SK-N-SH (cell line): ENCODE measurements around the gene TMEM269. TPM values are rescaled to one million over a fixed set of nuclear protein-coding genes. Genes with fewer than 3 reads are reported as not detected.

Experiments used
- CTCF ChIA-PET: fragments of 300-600, 350-600 bp; formaldehyde crosslinking; extraction: SDS; loops from one replicate; lab custom pipeline; 2021; lab: Yijun Ruan, JAX
- POLR2A ChIA-PET: fragments of 350-600 bp; sonication (Branson Sonifier 250); formaldehyde crosslinking; extraction: SDS; loops from one replicate; lab custom pipeline; 2020; ENCODE audit warnings: antibody characterized with exemption, inconsistent platforms; lab: Yijun Ruan, JAX
- DNase-seq: peaks from one replicate; pipeline ENCODE4 v3.0.0; 2012
- H2AFZ ChIP-seq: fragments of 200-600 bp; sonication (generic); 2 replicates; pipeline ENCODE4 v1.8.1; 2016; ENCODE audit warnings: antibody characterized with exemption, mild to moderate bottlenecking, low read depth
- H3F3A ChIP-seq: fragments of 200-600 bp; sonication (generic); replicated peaks from 2 replicates; pipeline ENCODE3; 2016; ENCODE audit warnings: antibody characterized with exemption, mild to moderate bottlenecking; ENCODE audit not compliant: insufficient read depth
- H3K27ac ChIP-seq, 2 experiments: fragments of 200-500 bp in 1 of 2; fragments of 200-600 bp in 1 of 2; sonication (Bioruptor generic) in 1 of 2; sonication (generic), shearing (Covaris generic) in 1 of 2; 2 replicates each; pipeline versions ENCODE4 v1.5.1 to v1.6.1; 2014 to 2016; ENCODE audit warnings: low read depth in 2 of 2, inconsistent platforms in 1 of 2, low read length in 1 of 2, mild to moderate bottlenecking in 1 of 2, mixed read lengths in 1 of 2
- H3K27me3 ChIP-seq: fragments of 200-600 bp; sonication (generic), shearing (Covaris generic); 2 replicates; pipeline ENCODE4 v1.6.1; 2016; ENCODE audit warnings: mixed run types; ENCODE audit not compliant: insufficient read depth
- H3K36me3 ChIP-seq, 2 experiments: fragments of 200-500 bp in 1 of 2; fragments of 200-600 bp in 1 of 2; sonication (Bioruptor generic) in 1 of 2; sonication (generic) in 1 of 2; replicated peaks in 1 of 2; 2 replicates each; pipeline versions ENCODE3 to v1.5.1; 2014 to 2016; ENCODE audit warnings: low read length in 1 of 2, mild to moderate bottlenecking in 1 of 2; ENCODE audit not compliant: insufficient read depth in 2 of 2, control insufficient read depth in 1 of 2
- H3K4me1 ChIP-seq, 2 experiments: fragments of 200-500 bp in 1 of 2; fragments of 200-600 bp in 1 of 2; sonication (Bioruptor generic) in 1 of 2; sonication (generic), shearing (Covaris generic) in 1 of 2; 2 replicates each; pipeline versions ENCODE4 v1.5.1 to v1.6.1; 2014 to 2016; ENCODE audit warnings: low read depth in 1 of 2, low read length in 1 of 2, mixed run types in 1 of 2; ENCODE audit not compliant: insufficient read depth in 2 of 2, control insufficient read depth in 1 of 2
- H3K4me2 ChIP-seq: fragments of 200-600 bp; sonication (generic), shearing (Covaris generic); 2 replicates; pipeline ENCODE4 v1.6.1; 2017; ENCODE audit warnings: mixed run types
- H3K4me3 ChIP-seq, 2 experiments: fragments of 200-500 bp in 1 of 2; fragments of 200-600 bp in 1 of 2; sonication (Bioruptor generic) in 1 of 2; sonication (generic), shearing (Covaris generic) in 1 of 2; 2 replicates each; pipeline versions ENCODE4 v1.5.1 to v1.8.1; 2014 to 2016; ENCODE audit warnings: low read depth in 2 of 2, inconsistent platforms in 1 of 2, low read length in 1 of 2, mild to moderate bottlenecking in 1 of 2, mixed read lengths in 1 of 2, moderate library complexity in 1 of 2
- H3K79me2 ChIP-seq: fragments of 200-600 bp; sonication (generic); 2 replicates; pipeline ENCODE4 v1.8.1; 2017; ENCODE audit warnings: mild to moderate bottlenecking; ENCODE audit not compliant: insufficient read depth
- H3K9ac ChIP-seq: fragments of 200-600 bp; sonication (generic); 2 replicates; pipeline ENCODE4 v1.6.1; 2017; ENCODE audit warnings: mixed run types
- H3K9me2 ChIP-seq: fragments of 200-600 bp; sonication (generic); 2 replicates; pipeline ENCODE4 v1.6.1; 2017; ENCODE audit warnings: mixed run types
- H3K9me3 ChIP-seq: fragments of 200-600 bp; sonication (generic); 2 replicates; pipeline ENCODE4 v1.6.1; 2017; ENCODE audit warnings: mixed run types, mild to moderate bottlenecking, moderate library complexity
- H4K20me1 ChIP-seq: fragments of 200-600 bp; sonication (generic); 2 replicates; pipeline ENCODE4 v1.6.1; 2017; ENCODE audit warnings: mild to moderate bottlenecking, mixed run types; ENCODE audit not compliant: insufficient read depth
- EZH2phosphoT487 ChIP-seq: fragments of 200-600 bp; sonication (generic); IDR thresholded peaks from 2 replicates; pipeline ENCODE4 v1.6.1; 2017; ENCODE audit warnings: low read depth, mixed run types, mild to moderate bottlenecking, antibody characterized with exemption, moderate library complexity, borderline replicate concordance
- FOXJ3 ChIP-seq: sonication (generic); formaldehyde crosslinking; IDR thresholded peaks from 2 replicates; pipeline ENCODE4 v1.5.1; 2020; ENCODE audit warnings: mild to moderate bottlenecking, missing genetic modification reagents
- JUND ChIP-seq: IDR thresholded peaks from 2 replicates; pipeline ENCODE4 v1.4.0; 2012
- PBX3 ChIP-seq: IDR thresholded peaks from 2 replicates; pipeline ENCODE4; 2012
- POLR2AphosphoS5 ChIP-seq: IDR thresholded peaks from 2 replicates; pipeline ENCODE4 v1.6.1; 2012; ENCODE audit warnings: low read depth, low read length
- USF1 ChIP-seq: IDR thresholded peaks from 2 replicates; pipeline ENCODE4 v1.4.0; 2012; ENCODE audit warnings: low read depth, borderline replicate concordance
- USF2 ChIP-seq: fragments of 150-350 bp; IDR thresholded peaks from 2 replicates; pipeline ENCODE4 v1.6.1; 2017; ENCODE audit warnings: antibody characterized with exemption, low read length, low read depth, borderline replicate concordance
- WGBS: methylation state at CpG from one replicate; pipeline ENCODE4 v1.1.6; 2017; ENCODE audit warnings: low lambda C conversion rate; 5-methylcytosine and 5-hydroxymethylcytosine counted together
- polyA plus RNA-seq, 3 experiments: library from polyadenylated mRNA; depleted of rRNA; stranded (reverse); fragments of >200 nt; gene quantifications; 2 replicates each; pipeline ENCODE4 v1.2.3, GENCODE V29; 2012

Gene TMEM269
- polyA plus RNA-seq (2012; rRNA removed), result 0.05 and 0.08 TPM in 2 replicates
- 0.04 and 0.07 TPM in 2 replicates for polyA plus RNA-seq (2012; cell fraction: cytosol; rRNA removed)
- polyA plus RNA-seq (2012; cell fraction: nucleus; rRNA removed), result 0.21 and 0.25 TPM in 2 replicates

GRCh38 chr1:42784946-42785693 is at the start of gene TMEM269:
TMEM269 (plus strand) TSS chr1:42784991; CDS start chr1:42789894, 4,903 bp downstream.
- WGBS, result 94% methylated on average over 31 of the region's 54 CpGs
- Histone ChIP-seq H3K36me3 (peaks cover 13 to 18% of the 10 kb centered on the region in 2 experiments), H3K9me3 (no peaks in the 10 kb centered on the region), H3K4me2 (no peak within 1 kb of the TSS), H3K9ac (no peak within 1 kb of the TSS), H2AFZ (no peak within 1 kb of the TSS), H3K27ac (no peak within 1 kb of the TSS), H4K20me1 (no peaks in the 10 kb centered on the region), H3F3A (no peaks in the 10 kb centered on the region), H3K4me1 (peaks cover 0 to 6% of the 10 kb centered on the region in 2 experiments; a peak in 1 of 4 replicates), H3K4me3 (no peak within 1 kb of the TSS)
- no peak for TF ChIP-seq POLR2AphosphoS5
- TF ChIP-seq USF1, result no peak
- no peak for TF ChIP-seq JUND
- TF ChIP-seq PBX3, result no peak
- TF ChIP-seq FOXJ3, result no peak
- TF ChIP-seq, all 33 proteins: peak for 0
- POLR2A ChIA-PET, result interaction anchor here (2.4 kb wide), 1 partner anchor 18 kb away, joined by 7 read pairs; the partner anchor contains the start of genes C1orf50 and P3H1
- CTCF ChIA-PET, result interaction anchor here (4.4 kb wide), 1 partner anchor 289 kb away, joined by 33 read pairs; no protein-coding TSS in a partner anchor
- no peaks in the 10 kb centered on the region; the same call in 1 of the 2 replicates for H3K79me2 ChIP-seq
- H3K27me3 ChIP-seq, result no peaks in the 10 kb centered on the region
- H3K9me2 ChIP-seq, result no peaks in the 10 kb centered on the region
- peak; percentile 27 for DNase-seq

- H3K27ac ChIP-seq, result no peak overlapping the region
- H3K4me1 ChIP-seq, result peaks cover 0 to 6% of the 10 kb centered on the region in 2 experiments; a peak in 1 of 4 replicates
- H3K36me3 ChIP-seq, result no peaks in the 10 kb centered on the region
- no peaks in the 10 kb centered on the region for H3K9me3 ChIP-seq
- H3K9ac ChIP-seq, result no peak overlapping the region
- ChIA-PET POLR2A (no interaction called here), CTCF (interaction anchor here (2.4 to 5.5 kb wide), 2 partner anchors 13 to 157 kb away, joined by 8 to 25 read pairs; no protein-coding TSS in a partner anchor)
- no peak overlapping the region for H2AFZ ChIP-seq
- DNase-seq, result peak; percentile 19
- no peaks in the 10 kb centered on the region for H3K9me2 ChIP-seq
- no peaks in the 10 kb centered on the region for H4K20me1 ChIP-seq
- H3K27me3 ChIP-seq, result no peaks in the 10 kb centered on the region
- no peak overlapping the region for H3K4me2 ChIP-seq
- TF ChIP-seq USF2 (no peak), EZH2phosphoT487 (no peak), PBX3 (no peak), POLR2AphosphoS5 (no peak), JUND (no peak)
- H3K79me2 ChIP-seq, result no peaks in the 10 kb centered on the region
- H3K4me3 ChIP-seq, result no peak overlapping the region
- no peaks in the 10 kb centered on the region for H3F3A ChIP-seq
- 72% methylated on average over 3 of the region's 11 CpGs for WGBS
Observed at GRCh38 chr1:42735056-42735455, 49.7 kb upstream of the TMEM269 start.
